HUES48 (cell line): ENCODE data around the gene SPEM1.

Experiments used
- H3K27ac ChIP-seq: one replicate; pipeline ENCODE4 v1.7.0; 2013; ENCODE audit warnings: low read depth, low read length, inconsistent platforms
- H3K27me3 ChIP-seq: 2 replicates; pipeline ENCODE4 v1.6.1; 2013; ENCODE audit warnings: mild to moderate bottlenecking, low read length; ENCODE audit not compliant: control insufficient read depth, insufficient read depth
- H3K36me3 ChIP-seq: 2 replicates; pipeline ENCODE4 v1.6.1; 2013; ENCODE audit warnings: low read length; ENCODE audit not compliant: control insufficient read depth, insufficient read depth
- H3K4me1 ChIP-seq: 2 replicates; pipeline ENCODE4 v1.6.1; 2013; ENCODE audit warnings: mild to moderate bottlenecking, low read length; ENCODE audit not compliant: control insufficient read depth, insufficient read depth
- H3K4me3 ChIP-seq: 2 replicates; pipeline ENCODE4 v1.5.1; 2013; ENCODE audit warnings: mild to moderate bottlenecking, low read depth, low read length
- H3K9ac ChIP-seq: 2 replicates; pipeline ENCODE4 v1.6.1; 2013; ENCODE audit warnings: mild to moderate bottlenecking, low read depth, low read length, moderate library complexity
- H3K9me3 ChIP-seq: 2 replicates; pipeline ENCODE4 v1.6.1; 2013; ENCODE audit warnings: low read length; ENCODE audit not compliant: control insufficient read depth, insufficient read depth

The SPEM1 gene

GRCh38 chr17:7425316-7425715 is 5.2 kb downstream of the SPEM1 start, which contains the start of gene SPEM2:
TSS of gene SPEM2 (plus strand) at chr17:7425616. CDS start at chr17:7425689, 73 bp downstream.
- Histone ChIP-seq H3K9me3 (no peaks in the 10 kb centered on the region), H3K9ac (no peak within 1 kb of the TSS), H3K4me1 (no peaks in the 10 kb centered on the region), H3K27me3 (no peaks in the 10 kb centered on the region), H3K27ac (no peak within 1 kb of the TSS), H3K36me3 (no peaks in the 10 kb centered on the region), H3K4me3 (no peak within 1 kb of the TSS)

DNA sequence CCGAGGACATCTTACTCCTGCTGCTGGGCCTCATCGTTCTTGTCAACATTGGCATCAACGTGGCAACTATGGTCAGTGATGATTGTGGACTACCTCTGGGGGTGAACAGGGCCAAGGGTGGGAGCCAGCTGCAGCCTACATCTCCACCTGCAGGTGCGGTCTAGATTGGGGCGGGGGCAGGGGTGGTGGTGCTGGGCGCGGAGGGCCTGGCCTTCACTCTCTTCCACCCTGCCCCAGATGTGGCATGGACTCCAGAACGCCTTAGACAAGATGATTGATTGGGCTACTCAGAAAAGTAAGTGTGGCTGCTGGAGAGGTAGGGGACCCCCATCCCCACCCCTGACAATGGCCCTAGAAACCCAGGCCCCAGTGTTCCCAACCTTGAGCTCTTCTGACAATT is 5.6 kb downstream of the SPEM1 start:
- Histone ChIP-seq H3K4me1 (no peaks in the 10 kb centered on the region), H3K9ac (no peak overlapping the region), H3K36me3 (no peaks in the 10 kb centered on the region), H3K4me3 (no peak overlapping the region), H3K27ac (no peak overlapping the region), H3K9me3 (no peaks in the 10 kb centered on the region), H3K27me3 (no peaks in the 10 kb centered on the region)

DNA sequence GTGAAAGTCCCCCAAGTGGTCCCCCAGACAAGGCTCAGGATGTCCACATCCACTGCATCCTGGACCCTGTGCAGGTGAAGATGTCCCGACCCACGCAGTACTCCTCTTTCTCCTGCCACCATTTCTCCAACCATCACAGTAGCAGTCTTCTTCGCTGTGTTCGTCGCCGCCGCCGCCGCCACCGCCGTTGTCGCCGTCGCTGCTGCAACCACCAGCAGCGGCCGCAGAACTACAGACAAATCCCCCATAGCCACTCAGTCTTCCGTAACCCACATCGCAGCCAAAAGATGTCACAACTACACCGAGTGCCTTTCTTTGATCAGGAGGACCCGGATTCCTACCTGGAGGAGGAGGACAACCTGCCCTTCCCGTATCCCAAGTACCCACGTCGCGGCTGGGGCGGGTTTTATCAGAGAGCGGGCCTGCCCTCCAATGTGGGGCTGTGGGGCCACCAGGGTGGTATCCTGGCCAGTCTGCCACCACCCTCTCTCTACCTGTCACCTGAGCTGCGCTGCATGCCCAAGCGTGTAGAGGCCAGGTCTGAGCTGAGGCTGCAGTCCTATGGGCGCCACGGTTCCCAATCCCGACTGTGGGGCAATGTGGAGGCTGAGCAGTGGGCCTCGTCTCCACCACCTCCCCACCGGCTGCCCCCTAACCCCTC is 6.2 kb downstream of the SPEM1 start:
- Histone ChIP-seq H3K4me3 (no peak overlapping the region), H3K4me1 (no peaks in the 10 kb centered on the region), H3K27ac (no peak overlapping the region), H3K9ac (no peak overlapping the region), H3K36me3 (no peaks in the 10 kb centered on the region), H3K27me3 (no peaks in the 10 kb centered on the region), H3K9me3 (no peaks in the 10 kb centered on the region)

DNA sequence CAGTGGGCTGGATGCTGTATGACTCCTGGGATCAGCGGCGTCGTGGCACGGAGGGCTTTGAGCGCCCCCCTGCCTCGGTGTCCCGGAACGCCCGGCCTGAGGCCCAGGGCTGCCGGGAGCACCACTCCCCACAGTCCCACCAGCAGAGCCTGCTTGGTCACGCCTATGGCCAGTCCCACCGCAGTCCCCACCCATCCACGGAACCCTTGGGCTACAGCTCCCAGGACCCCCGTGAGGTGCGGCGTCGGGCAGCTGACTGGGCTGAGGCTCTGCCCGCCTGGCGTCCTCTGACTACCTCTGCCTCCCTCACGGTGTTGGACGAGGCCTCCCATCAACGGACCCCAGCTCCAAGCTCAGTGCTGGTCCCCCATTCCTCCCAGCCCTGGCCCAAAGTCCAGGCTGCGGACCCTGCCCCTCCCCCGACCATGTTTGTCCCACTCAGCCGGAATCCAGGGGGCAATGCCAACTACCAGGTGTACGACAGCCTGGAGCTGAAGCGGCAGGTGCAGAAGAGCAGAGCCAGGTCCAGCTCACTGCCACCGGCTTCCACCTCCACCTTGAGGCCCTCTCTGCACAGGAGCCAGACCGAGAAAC is 6.9 kb downstream of the SPEM1 start:
- no peak overlapping the region for H3K9ac ChIP-seq
- H3K27me3 ChIP-seq = no peaks in the 10 kb centered on the region
- H3K27ac ChIP-seq = no peak overlapping the region

DNA sequence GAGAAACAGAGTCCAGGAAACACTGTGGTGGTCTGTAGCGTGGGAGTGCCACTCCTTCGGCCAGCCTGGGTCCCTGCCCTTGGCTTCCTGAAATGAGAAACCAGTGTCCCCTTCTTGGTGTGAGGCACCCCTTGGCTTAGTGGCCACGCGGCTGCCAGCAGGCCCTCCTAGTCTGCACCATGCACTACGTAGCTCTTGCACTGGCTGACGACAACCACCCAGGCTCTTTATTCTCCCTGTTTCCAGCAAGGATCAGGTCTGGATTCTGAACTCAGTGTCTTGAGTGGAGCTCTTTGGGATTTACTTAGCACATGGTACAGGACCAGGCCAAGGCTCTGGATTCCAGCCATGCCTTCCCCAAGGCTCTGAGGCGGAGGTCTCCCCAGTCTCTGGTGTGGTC is 7.4 kb downstream of the SPEM1 start:
- Histone ChIP-seq H3K36me3 (no peaks in the 10 kb centered on the region), H3K4me1 (no peaks in the 10 kb centered on the region), H3K27me3 (no peaks in the 10 kb centered on the region), H3K27ac (no peak overlapping the region), H3K9ac (no peak overlapping the region), H3K9me3 (no peaks in the 10 kb centered on the region), H3K4me3 (no peak overlapping the region)

More for the DNA sequence above, 6.9 kb downstream of the SPEM1 start:
- Histone ChIP-seq H3K9me3 (no peaks in the 10 kb centered on the region), H3K4me3 (no peak overlapping the region), H3K36me3 (no peaks in the 10 kb centered on the region), H3K4me1 (no peaks in the 10 kb centered on the region)

DNA sequence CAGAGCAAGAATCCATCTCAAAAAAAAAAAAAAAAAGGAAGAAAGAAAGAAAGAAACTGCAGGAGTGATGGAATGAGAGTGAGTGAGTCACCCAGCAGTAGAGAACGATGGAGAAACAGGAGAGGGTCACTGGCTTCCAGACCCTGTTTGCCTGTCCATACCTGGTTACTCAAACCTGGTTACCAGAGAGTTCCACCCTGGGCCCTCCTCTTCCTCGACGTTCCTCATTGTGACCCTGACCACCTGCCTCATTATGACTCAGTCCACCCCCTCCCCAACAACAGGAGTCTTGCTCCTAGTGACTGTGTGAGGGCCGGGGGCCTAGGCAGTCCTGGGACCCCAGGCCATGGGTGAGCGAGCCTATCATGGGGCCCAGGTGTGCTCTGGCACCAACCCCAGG is 8.4 kb downstream of the SPEM1 start, which contains the start of gene SPEM3:
Gene SPEM3, plus strand, starts transcription at position 301 of the 400 bp plus-strand sequence. Its CDS starts 46 bp downstream, at position 347.
- H3K4me3 ChIP-seq = no peak within 1 kb of the TSS
- no peaks in the 10 kb centered on the region for H3K4me1 ChIP-seq
- no peak within 1 kb of the TSS for H3K27ac ChIP-seq
- H3K36me3 ChIP-seq = no peaks in the 10 kb centered on the region
- no peaks in the 10 kb centered on the region for H3K27me3 ChIP-seq
- no peak within 1 kb of the TSS for H3K9ac ChIP-seq
- no peaks in the 10 kb centered on the region for H3K9me3 ChIP-seq

GRCh38 chr17:7429722-7430121 is 9.6 kb downstream of the SPEM1 start:
- no peak overlapping the region for H3K9ac ChIP-seq
- no peaks in the 10 kb centered on the region for H3K27me3 ChIP-seq
- no peak overlapping the region for H3K4me3 ChIP-seq
- H3K9me3 ChIP-seq = no peaks in the 10 kb centered on the region
- H3K36me3 ChIP-seq = no peaks in the 10 kb centered on the region
- H3K4me1 ChIP-seq = no peaks in the 10 kb centered on the region
- no peak overlapping the region for H3K27ac ChIP-seq

DNA sequence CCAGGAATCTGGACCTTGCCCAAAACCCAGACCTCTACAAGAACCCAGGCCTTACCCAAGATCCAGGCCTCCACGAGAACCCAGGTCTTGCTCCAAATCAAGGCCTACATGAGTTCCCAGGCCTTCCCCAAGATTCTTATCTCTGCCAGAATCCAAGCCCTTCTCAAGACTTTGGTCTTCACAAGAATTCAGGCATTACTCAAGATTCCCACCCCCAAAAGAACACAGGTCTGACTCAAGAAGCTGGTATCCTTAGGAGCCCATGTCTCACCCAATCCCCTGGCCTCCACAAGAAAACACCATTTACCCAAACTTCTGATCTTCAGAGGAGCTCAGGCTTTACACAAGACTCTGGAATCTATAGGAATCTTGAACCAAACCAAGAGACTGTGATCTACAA is 11.1 kb downstream of the SPEM1 start:
- H3K27ac ChIP-seq = no peak overlapping the region
- H3K4me3 ChIP-seq = no peak overlapping the region
- no peaks in the 10 kb centered on the region for H3K27me3 ChIP-seq
- H3K36me3 ChIP-seq = no peaks in the 10 kb centered on the region
- H3K4me1 ChIP-seq = peaks cover 3% of the 10 kb centered on the region; the same call in 1 of the 2 replicates
- H3K9ac ChIP-seq = no peak overlapping the region
- H3K9me3 ChIP-seq = no peaks in the 10 kb centered on the region

DNA sequence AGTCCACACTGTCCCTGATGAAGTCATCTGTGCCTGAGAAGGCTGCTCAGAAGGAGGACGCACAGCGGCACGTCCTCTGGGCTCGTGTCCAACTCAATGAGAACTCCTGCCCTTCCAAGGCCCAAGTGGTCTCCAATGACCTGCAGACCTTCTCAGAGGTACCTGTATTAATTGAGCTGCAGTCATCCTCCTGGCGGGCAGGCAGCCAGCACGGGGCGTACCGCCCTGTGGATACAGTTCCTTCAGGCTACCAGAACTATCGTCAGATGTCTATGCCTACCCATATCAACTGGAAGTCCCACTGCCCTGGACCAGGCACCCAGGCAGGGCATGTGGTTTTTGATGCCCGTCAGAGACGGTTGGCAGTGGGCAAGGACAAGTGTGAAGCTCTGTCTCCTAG is 12.2 kb downstream of the SPEM1 start:
- H3K4me1 ChIP-seq = peaks cover 4% of the 10 kb centered on the region; the same call in 1 of the 2 replicates
- H3K9ac ChIP-seq = no peak overlapping the region
- no peak overlapping the region for H3K27ac ChIP-seq
- no peaks in the 10 kb centered on the region for H3K9me3 ChIP-seq
- no peaks in the 10 kb centered on the region for H3K36me3 ChIP-seq
- H3K27me3 ChIP-seq = no peaks in the 10 kb centered on the region
- H3K4me3 ChIP-seq = no peak overlapping the region

- Histone ChIP-seq H3K4me1 (peaks cover 19% of the 10 kb centered on the region), H3K36me3 (no peaks in the 10 kb centered on the region), H3K9ac (peak overlapping the region; percentile 50), H3K27me3 (peaks cover 24% of the 10 kb centered on the region), H3K9me3 (no peaks in the 10 kb centered on the region), H3K27ac (peak overlapping the region; percentile 73), H3K4me3 (peak overlapping the region; percentile 92)
Measured at GRCh38 chr17:7435676-7436555, 15.8 kb downstream of the SPEM1 start.
